GM10266 (cell line): ENCODE results near the gene PABPN1L.
"Not testable (repeated sequence)": the region's sequence is repeated elsewhere in the genome, so short reads cannot be mapped to it uniquely, and the experiment has no call there.

Experiments used
- DNase-seq: peaks from one replicate; pipeline ENCODE4 v3.0.0; 2012; ENCODE audit errors: extremely low spot score
- TF ChIP-seq, protein P1 (sequence below): IDR thresholded peaks from 2 replicates; pipeline ENCODE4 v1.5.1; 2012; ENCODE audit warnings: mild to moderate bottlenecking, low read depth; ENCODE audit not compliant: control insufficient read depth, insufficient read depth; ENCODE audit errors: missing control alignments

The PABPN1L gene

GRCh38 chr16:88893127-88893968, 26.9 kb upstream of the PABPN1L start:
- DNase-seq: no peak
- TF ChIP-seq, protein P1, sequence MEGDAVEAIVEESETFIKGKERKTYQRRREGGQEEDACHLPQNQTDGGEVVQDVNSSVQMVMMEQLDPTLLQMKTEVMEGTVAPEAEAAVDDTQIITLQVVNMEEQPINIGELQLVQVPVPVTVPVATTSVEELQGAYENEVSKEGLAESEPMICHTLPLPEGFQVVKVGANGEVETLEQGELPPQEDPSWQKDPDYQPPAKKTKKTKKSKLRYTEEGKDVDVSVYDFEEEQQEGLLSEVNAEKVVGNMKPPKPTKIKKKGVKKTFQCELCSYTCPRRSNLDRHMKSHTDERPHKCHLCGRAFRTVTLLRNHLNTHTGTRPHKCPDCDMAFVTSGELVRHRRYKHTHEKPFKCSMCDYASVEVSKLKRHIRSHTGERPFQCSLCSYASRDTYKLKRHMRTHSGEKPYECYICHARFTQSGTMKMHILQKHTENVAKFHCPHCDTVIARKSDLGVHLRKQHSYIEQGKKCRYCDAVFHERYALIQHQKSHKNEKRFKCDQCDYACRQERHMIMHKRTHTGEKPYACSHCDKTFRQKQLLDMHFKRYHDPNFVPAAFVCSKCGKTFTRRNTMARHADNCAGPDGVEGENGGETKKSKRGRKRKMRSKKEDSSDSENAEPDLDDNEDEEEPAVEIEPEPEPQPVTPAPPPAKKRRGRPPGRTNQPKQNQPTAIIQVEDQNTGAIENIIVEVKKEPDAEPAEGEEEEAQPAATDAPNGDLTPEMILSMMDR: no peak

- TF ChIP-seq, protein P1: no peak
Observed at GRCh38 chr16:88892065-88892464, 25.6 kb upstream of the PABPN1L start.

DNA sequence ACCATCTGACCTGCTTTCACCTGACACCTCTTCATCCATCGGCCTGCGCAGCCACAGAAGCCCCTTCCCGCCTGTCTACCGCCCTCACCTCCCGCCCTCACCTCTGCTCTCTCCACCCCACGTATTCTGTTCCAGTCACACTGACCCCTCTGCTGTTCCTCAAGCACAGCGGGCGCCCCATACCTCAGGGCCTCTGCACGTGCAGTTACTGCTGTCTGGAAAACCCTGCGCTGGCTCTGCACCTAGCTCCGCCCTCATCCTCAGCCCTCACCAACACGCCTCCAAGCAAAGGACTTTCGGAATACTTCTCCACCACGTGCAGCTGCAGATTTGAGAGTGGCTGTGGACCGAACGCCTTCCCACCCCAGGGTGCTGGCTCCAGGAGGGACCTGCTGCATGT, 24.6 kb upstream of the PABPN1L start:
- no peak for DNase-seq
- TF ChIP-seq, protein P1: no peak

More at GRCh38 chr16:88892065-88892464, 25.6 kb upstream of the PABPN1L start:
- no peak for DNase-seq

DNA sequence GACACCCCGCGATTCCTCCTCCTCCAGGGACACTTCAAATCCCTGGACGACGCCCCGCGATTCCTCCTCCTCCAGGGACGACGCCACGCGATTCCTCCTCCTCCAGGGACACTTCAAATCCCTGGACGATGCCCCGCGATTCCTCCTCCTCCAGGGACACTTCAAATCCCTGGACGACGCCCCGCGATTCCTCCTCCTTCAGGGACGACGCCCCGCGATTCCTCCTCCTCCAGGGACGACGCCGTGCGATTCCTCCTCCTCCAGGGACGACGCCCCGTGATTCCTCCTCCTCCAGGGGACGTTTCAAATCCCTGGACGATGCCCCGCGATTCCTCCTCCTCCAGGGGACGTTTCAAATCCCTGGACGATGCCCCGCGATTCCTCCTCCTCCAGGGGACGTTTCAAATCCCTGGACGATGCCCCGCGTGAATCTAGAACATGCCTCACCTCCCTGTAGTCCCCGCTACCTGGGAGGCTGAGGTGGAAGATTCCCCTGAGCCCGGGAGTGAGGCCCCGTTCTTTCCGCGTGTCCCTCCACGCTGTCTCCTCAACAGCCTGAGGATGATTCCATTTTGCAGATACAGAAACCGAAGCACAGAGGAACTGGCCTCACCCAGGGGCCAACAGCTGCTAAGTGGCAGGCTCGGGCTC, 23.4 kb upstream of the PABPN1L start:
- DNase-seq: not testable (repeated sequence)

GRCh38 chr16:88888461-88889387, 22.3 kb upstream of the PABPN1L start:
- TF ChIP-seq, protein P1: no peak

DNA sequence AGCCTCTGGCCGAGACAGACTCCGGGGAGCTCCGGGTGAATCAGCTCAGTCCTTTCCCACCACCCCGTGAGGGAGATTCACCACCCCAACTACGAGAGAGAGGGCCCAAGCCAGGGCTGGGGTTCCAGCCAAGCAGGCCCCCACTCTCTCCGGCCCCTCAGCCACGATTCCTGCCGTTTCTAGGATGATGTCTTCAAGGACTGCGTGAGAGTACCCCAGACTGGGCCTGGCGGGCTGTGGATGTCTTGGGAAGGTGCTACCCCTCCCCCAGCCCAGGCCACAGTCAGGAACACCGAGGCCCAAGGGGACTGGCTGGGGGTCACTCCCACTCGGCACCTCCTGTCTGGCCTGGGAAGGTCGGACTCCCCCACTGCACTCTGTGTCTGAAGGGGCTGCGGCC, 21.6 kb upstream of the PABPN1L start:
- TF ChIP-seq, protein P1: no peak

More at GRCh38 chr16:88888461-88889387, 22.3 kb upstream of the PABPN1L start:
- DNase-seq: no peak

DNA sequence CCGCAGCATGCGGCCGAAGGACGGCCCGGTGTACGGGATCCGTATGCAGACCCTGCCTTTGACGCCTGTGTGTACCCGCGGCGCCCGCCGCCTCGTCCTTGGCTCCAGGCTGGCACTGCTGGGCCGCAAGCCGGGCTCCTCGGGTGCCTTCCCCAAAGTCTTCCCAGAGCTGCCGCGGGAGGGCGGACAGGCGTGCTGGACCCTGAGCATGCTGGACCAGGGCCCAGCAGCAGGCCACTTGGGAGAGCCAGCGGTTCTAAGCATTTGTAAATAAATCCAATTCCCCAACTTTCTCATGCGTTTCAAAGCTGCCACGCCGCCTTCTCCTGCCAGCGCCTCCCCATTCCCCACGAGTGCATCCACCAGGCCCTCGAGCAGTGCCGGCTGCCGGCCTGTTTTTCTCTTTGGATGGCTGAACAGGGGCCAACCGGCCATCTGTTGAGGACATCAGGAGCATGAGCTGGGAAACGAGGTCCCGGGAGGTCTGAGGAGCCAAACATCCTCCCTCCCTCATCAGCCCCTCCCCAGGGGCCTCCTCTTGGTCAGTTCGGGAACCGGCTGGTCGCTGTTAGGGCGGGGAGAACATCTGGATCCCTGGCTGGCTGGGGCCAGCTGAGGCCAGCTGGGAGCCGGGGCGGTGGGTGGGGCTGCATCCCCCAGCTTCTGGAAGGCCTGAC, 20.5 kb upstream of the PABPN1L start:
- no peak for DNase-seq
- TF ChIP-seq, protein P1: no peak

More for the DNA sequence above, 21.6 kb upstream of the PABPN1L start:
- no peak for DNase-seq
